GM18909 (cell line): Measurements from ENCODE around the gene CCR5.
A peak's percentile ranks its signal among the peaks of the same experiment; 100 is the strongest.

Experiments
- ATAC-seq: cut with Tn5 transposase; IDR thresholded peaks from one replicate; pipeline ENCODE4 v1.9.1; 2021; ENCODE audit warnings: mild to moderate bottlenecking; ENCODE audit not compliant: unreplicated experiment, poor library complexity

Gene CCR5

GRCh38 chr3:46356909-46357308 lies 13.8 kb upstream of the CCR5 start:
- ATAC-seq: no peak

GRCh38 chr3:46358466-46358865 lies 12.3 kb upstream of the CCR5 start:
- no peak for ATAC-seq

GRCh38 chr3:46359733-46360493 lies 10.8 kb upstream of the CCR5 start:
- no peak for ATAC-seq

- ATAC-seq: no peak
Measured at GRCh38 chr3:46360907-46361306, 9.8 kb upstream of the CCR5 start.

GRCh38 chr3:46361408-46362283 lies 9.1 kb upstream of the CCR5 start:
- no peak for ATAC-seq

- ATAC-seq: no peak
Measured at GRCh38 chr3:46365041-46365440, 5.7 kb upstream of the CCR5 start.

GRCh38 chr3:46365737-46366524 lies 4.8 kb upstream of the CCR5 start:
- ATAC-seq: no peak

GRCh38 chr3:46367811-46368210 lies 2.9 kb upstream of the CCR5 start:
- ATAC-seq: no peak

- ATAC-seq: peak; percentile 58
Measured at GRCh38 chr3:46368569-46368968, 2.2 kb upstream of the CCR5 start.

- no peak for ATAC-seq
Measured at GRCh38 chr3:46369151-46369550, 1.6 kb upstream of the CCR5 start.

GRCh38 chr3:46369675-46370132 lies 1.0 kb upstream of the CCR5 start:
- ATAC-seq: no peak

- ATAC-seq: no peak
Measured at GRCh38 chr3:46371519-46372340, 984 bp downstream of the CCR5 start.

- ATAC-seq: no peak
Measured at GRCh38 chr3:46372492-46373359, 2.0 kb downstream of the CCR5 start.

GRCh38 chr3:46374755-46375154 lies 4.0 kb downstream of the CCR5 start:
- ATAC-seq: no peak

- ATAC-seq: no peak
Measured at GRCh38 chr3:46375218-46375617, 4.5 kb downstream of the CCR5 start.

- ATAC-seq: no peak
Measured at GRCh38 chr3:46375814-46376213, 5.1 kb downstream of the CCR5 start.

- no peak for ATAC-seq
Measured at GRCh38 chr3:46378426-46378942, 7.7 kb downstream of the CCR5 start.

- no peak for ATAC-seq
Measured at GRCh38 chr3:46380471-46381221, 9.9 kb downstream of the CCR5 start.
